Vagina (tissue), 2 donors: ENCODE data around the gene FGF2.

Experiments used
- CTCF ChIP-seq, 3 experiments: fragments of 450-650 bp in 2 of 3; fragments of 200-600 bp in 1 of 3; sonication (generic) in 1 of 3; IDR thresholded peaks; one replicate each; pipeline ENCODE4 v1.5.1; 2017 to 2019; ENCODE audit warnings: antibody characterized with exemption in 3 of 3, mild to moderate bottlenecking in 2 of 3, moderate library complexity in 2 of 3
- POLR2A ChIP-seq, 2 donors: fragments of 450-650 bp; IDR thresholded peaks; one replicate each; pipeline ENCODE4 v1.6.1; 2017; ENCODE audit warnings: antibody characterized with exemption in 2 of 2, mild to moderate bottlenecking in 2 of 2, moderate library complexity in 2 of 2
- POLR2AphosphoS5 ChIP-seq, 2 donors: sonication (generic); formaldehyde crosslinking; IDR thresholded peaks; one replicate each; pipeline ENCODE4 v1.9.0; 2017; ENCODE audit warnings: antibody characterized with exemption in 2 of 2, mild to moderate bottlenecking in 2 of 2, low read depth in 1 of 2; ENCODE audit not compliant: insufficient read depth in 1 of 2

- TF ChIP-seq CTCF (IDR thresholded peaks at IDR 0.05) (no peak), POLR2A (IDR thresholded peaks at IDR 0.05) (no peak), POLR2AphosphoS5 (IDR thresholded peaks at IDR 0.05; ENCODE audit: insufficient read depth in 1 of 2, low read depth in 1 of 2) (no peak)
These were observed 46.5 kb downstream of the FGF2 start for GRCh38 chr4:122873146-122873545.
